MCF 10A (cell line): Measurements from ENCODE around the gene ZNF488. TPM values are rescaled to one million over a fixed set of nuclear protein-coding genes. Genes with fewer than 3 reads are reported as not detected.

Source experiments
- BruUV-seq: library from RNA; stranded (reverse); fragments of 400-500 nt; replicated peaks from 2 replicates; lab custom pipeline; 2021; lab: Mats Ljungman, UMichigan
- CTCF ChIA-PET: fragments of 300-600 bp; sonication (Branson Sonifier 250); formaldehyde crosslinking; extraction: SDS; loops from one replicate; lab custom pipeline; 2021; ENCODE audit warnings: antibody characterized with exemption, inconsistent platforms; lab: Yijun Ruan, JAX
- POLR2A ChIA-PET: fragments of 300-600, 350-650 bp; sonication (Branson Sonifier 250); formaldehyde crosslinking; extraction: SDS; loops from one replicate; lab custom pipeline; 2020; ENCODE audit warnings: antibody characterized with exemption, inconsistent platforms; lab: Yijun Ruan, JAX
- DNase-seq: peaks from one replicate; pipeline ENCODE4 v3.0.0-alpha.2; 2018; ENCODE audit not compliant: unreplicated experiment
- H3K27ac Mint-ChIP-seq: one replicate; pipeline ENCODE4 v1.8.0; 2022; ENCODE audit warnings: mild to moderate bottlenecking, low read depth, mixed read lengths; ENCODE audit not compliant: unreplicated experiment
- H3K27me3 Mint-ChIP-seq: one replicate; pipeline ENCODE4 v1.8.0; 2022; ENCODE audit warnings: mixed read lengths; ENCODE audit not compliant: insufficient read depth, unreplicated experiment
- H3K36me3 Mint-ChIP-seq: one replicate; pipeline ENCODE4 v1.8.0; 2022; ENCODE audit warnings: mild to moderate bottlenecking, moderate library complexity, mixed read lengths; ENCODE audit not compliant: insufficient read depth, unreplicated experiment
- H3K4me1 Mint-ChIP-seq: one replicate; pipeline ENCODE4 v1.8.0; 2022; ENCODE audit warnings: mixed read lengths; ENCODE audit not compliant: insufficient read depth, unreplicated experiment
- H3K4me3 Mint-ChIP-seq: one replicate; pipeline ENCODE4 v1.8.0; 2022; ENCODE audit warnings: mild to moderate bottlenecking, moderate library complexity, mixed read lengths; ENCODE audit not compliant: unreplicated experiment
- H3K9me3 Mint-ChIP-seq: one replicate; pipeline ENCODE4 v1.8.0; 2022; ENCODE audit warnings: mixed read lengths; ENCODE audit not compliant: unreplicated experiment
- intact Hi-C: fragments of 100-400 bp; cut with micrococcal nuclease; formaldehyde crosslinking; loops from 2 replicates; pipeline ENCODE4 v1.14.1; 2022
- total RNA-seq: library from RNA; stranded (reverse); gene quantifications from 2 replicates; pipeline ENCODE4 v1.2.3, GENCODE V29; 2022
- TF ChIP-seq, protein P1 (sequence below): fragments of 200-600 bp; IDR thresholded peaks from one replicate; pipeline ENCODE4 v1.8.0; 2022; ENCODE audit warnings: antibody characterized with exemption, mild to moderate bottlenecking; ENCODE audit not compliant: unreplicated experiment

The ZNF488 gene
- total RNA-seq, 1 experiment from 2014 or later = 0.12 TPM

DNA sequence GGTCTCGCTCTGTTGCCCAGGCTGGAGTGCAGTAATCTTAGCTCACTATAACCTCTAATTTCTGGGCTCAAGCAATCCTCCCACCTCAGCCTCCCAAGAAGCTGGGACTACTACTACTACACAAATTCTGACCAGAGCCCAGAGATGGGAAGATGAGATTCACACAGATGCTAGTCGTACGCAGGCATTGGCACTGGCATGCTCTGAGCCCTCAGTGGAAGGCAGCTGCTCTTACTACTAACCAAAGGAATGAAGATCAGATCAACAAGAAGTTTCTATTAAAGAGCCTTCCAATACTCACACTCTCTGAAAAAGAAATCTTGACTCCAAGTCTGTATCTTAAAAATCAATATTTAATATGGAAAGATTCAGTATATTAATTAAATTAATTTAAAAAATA is 51.1 kb downstream of the ZNF488 start:
- ChIA-PET POLR2A (interaction anchor here (1.0 kb wide), 1 partner anchor 8 kb away, joined by 4 read pairs; no protein-coding TSS in a partner anchor), CTCF (interaction anchor here (0.8 to 2.1 kb wide), 3 partner anchors 11 to 308 kb away, joined by 3 to 9 read pairs (median 6); no protein-coding TSS in a partner anchor)
- Mint-ChIP-seq H3K27me3 (peaks cover 52% of the 10 kb centered on the region), H3K9me3 (no peaks in the 10 kb centered on the region), H3K4me3 (no peak overlapping the region), H3K4me1 (no peaks in the 10 kb centered on the region), H3K27ac (no peak overlapping the region), H3K36me3 (no peaks in the 10 kb centered on the region)
- no TSS peak for BruUV-seq
- TF ChIP-seq, protein P1, sequence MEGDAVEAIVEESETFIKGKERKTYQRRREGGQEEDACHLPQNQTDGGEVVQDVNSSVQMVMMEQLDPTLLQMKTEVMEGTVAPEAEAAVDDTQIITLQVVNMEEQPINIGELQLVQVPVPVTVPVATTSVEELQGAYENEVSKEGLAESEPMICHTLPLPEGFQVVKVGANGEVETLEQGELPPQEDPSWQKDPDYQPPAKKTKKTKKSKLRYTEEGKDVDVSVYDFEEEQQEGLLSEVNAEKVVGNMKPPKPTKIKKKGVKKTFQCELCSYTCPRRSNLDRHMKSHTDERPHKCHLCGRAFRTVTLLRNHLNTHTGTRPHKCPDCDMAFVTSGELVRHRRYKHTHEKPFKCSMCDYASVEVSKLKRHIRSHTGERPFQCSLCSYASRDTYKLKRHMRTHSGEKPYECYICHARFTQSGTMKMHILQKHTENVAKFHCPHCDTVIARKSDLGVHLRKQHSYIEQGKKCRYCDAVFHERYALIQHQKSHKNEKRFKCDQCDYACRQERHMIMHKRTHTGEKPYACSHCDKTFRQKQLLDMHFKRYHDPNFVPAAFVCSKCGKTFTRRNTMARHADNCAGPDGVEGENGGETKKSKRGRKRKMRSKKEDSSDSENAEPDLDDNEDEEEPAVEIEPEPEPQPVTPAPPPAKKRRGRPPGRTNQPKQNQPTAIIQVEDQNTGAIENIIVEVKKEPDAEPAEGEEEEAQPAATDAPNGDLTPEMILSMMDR = no peak
- DNase-seq = no peak
- intact Hi-C loops = no loop called here

DNA sequence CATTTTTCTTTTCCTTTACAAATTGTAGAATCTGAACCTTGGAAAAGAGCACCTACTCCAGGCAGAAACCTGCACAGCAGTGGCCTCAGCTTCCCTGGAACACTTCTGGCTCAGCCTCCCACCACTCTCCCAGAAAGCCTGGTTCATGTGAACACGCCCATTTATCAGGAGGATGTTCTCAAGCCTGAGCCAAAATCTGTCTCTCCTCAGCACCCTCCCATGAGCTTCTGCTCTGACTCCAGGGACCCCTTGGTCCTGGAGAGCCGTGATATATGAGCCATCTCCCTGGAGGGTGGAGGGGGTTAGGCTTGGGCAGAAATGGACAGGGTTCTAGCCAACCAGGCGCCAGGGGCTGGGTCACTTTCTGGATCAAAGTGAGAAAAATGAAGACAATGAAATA is 51.7 kb downstream of the ZNF488 start:
- ChIA-PET POLR2A (interaction anchor here (1.0 kb wide), 1 partner anchor 8 kb away, joined by 4 read pairs; no protein-coding TSS in a partner anchor), CTCF (interaction anchor here (0.9 to 2.1 kb wide), 5 partner anchors 18 to 308 kb away, joined by 3 to 9 read pairs (median 4); no protein-coding TSS in a partner anchor)
- H3K27ac Mint-ChIP-seq = no peak overlapping the region
- H3K4me1 Mint-ChIP-seq = no peaks in the 10 kb centered on the region
- H3K9me3 Mint-ChIP-seq = no peaks in the 10 kb centered on the region
- intact Hi-C loops = no loop called here
- no peak overlapping the region for H3K4me3 Mint-ChIP-seq
- BruUV-seq = no TSS peak
- peaks cover 46% of the 10 kb centered on the region for H3K27me3 Mint-ChIP-seq
- no peaks in the 10 kb centered on the region for H3K36me3 Mint-ChIP-seq
- TF ChIP-seq, protein P1 = no peak
- no peak for DNase-seq

DNA sequence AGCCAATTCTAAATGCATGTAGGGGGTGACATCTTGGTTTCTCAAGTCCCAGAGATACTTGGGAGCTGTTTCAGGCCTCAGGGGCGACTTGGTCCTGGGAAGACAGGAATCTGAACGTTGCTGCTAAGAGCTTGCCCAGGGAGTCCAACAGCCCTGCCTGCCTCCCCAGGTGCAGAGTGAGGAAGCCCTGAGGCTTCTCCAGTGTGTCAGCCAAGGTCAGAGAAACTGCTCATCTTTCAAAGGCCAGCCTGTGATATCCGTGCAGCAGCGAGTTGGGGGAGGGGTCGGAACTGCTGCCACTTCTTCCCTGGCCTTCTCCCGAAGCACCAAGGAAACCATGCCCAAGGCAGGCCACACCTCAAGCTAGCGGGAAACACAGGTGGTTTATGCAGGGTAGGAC is 52.1 kb downstream of the ZNF488 start:
- POLR2A ChIA-PET = no interaction called here
- DNase-seq = no peak
- Mint-ChIP-seq H3K4me3 (no peak overlapping the region), H3K27ac (no peak overlapping the region), H3K4me1 (no peaks in the 10 kb centered on the region), H3K9me3 (no peaks in the 10 kb centered on the region), H3K27me3 (peaks cover 42% of the 10 kb centered on the region), H3K36me3 (no peaks in the 10 kb centered on the region)
- BruUV-seq = no TSS peak
- CTCF ChIA-PET = interaction anchor here (0.9 to 2.1 kb wide), 5 partner anchors 17 to 307 kb away, joined by 3 to 9 read pairs (median 4); no protein-coding TSS in a partner anchor
- TF ChIP-seq, protein P1 = no peak
- intact Hi-C loops = no loop called here

DNA sequence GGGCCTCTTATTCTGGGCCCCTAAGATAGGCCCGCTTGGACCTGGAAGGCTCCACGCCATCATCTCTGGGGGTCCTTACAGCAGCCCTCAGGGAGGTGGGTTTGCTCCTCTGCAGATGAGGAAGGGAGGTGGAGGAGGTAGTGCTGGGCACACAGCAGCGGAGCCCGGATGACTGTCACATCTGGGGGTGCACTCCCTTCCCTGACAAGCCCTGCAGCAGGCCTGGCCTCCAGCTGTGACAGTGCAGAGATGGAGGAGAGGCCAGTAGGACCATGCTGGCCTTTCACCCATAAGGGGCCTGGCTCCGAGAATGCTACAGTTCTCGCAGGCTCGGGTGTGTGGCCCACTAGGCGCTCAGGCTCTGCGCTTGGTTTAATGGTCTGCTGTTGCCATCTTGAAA is 52.6 kb downstream of the ZNF488 start:
- Mint-ChIP-seq H3K4me3 (no peak overlapping the region), H3K27ac (no peak overlapping the region), H3K9me3 (no peaks in the 10 kb centered on the region), H3K36me3 (no peaks in the 10 kb centered on the region), H3K4me1 (no peaks in the 10 kb centered on the region), H3K27me3 (peaks cover 37% of the 10 kb centered on the region)
- no peak for DNase-seq
- POLR2A ChIA-PET = interaction anchor here (1.0 kb wide), 1 partner anchor 11 kb away, joined by 3 read pairs; no protein-coding TSS in a partner anchor
- CTCF ChIA-PET = interaction anchor here (0.5 to 2.1 kb wide), 8 partner anchors 8 to 307 kb away, joined by 3 to 9 read pairs (median 3); no protein-coding TSS in a partner anchor
- no TSS peak for BruUV-seq
- intact Hi-C loops = no loop called here
- TF ChIP-seq, protein P1 = no peak
